SK-N-SH treated with all-trans-retinoic acid at 6 μM for 48 hours (cell line): ENCODE results near the gene SLC35F4.

Experiments used
- ATAC-seq: fragments of 200-7000 bp; cut with Tn5 transposase; 3 replicates; pipeline ENCODE4 v1.9.1; 2020; ENCODE audit warnings: mild to moderate bottlenecking, moderate library complexity
- ARNTL ChIP-seq: fragments of 450-650 bp; formaldehyde crosslinking; IDR thresholded peaks from 2 replicates; pipeline ENCODE4 v1.5.0; 2020; ENCODE audit warnings: low read depth, mild to moderate bottlenecking, moderate library complexity, borderline replicate concordance
- BACH2 ChIP-seq: fragments of 250-450 bp; sonication (Bioruptor Pico); IDR thresholded peaks from 2 replicates; pipeline ENCODE4 v1.9.0; 2021; ENCODE audit warnings: mild to moderate bottlenecking, borderline replicate concordance
- CREB5 ChIP-seq: fragments of 250-450 bp; sonication (Bioruptor Pico); IDR thresholded peaks from 2 replicates; pipeline ENCODE4 v1.5.1; 2020; ENCODE audit warnings: low read depth, mild to moderate bottlenecking, moderate library complexity
- CSDC2 ChIP-seq: fragments of 250-450 bp; sonication (Bioruptor Pico); IDR thresholded peaks from 2 replicates; pipeline ENCODE4 v1.5.0; 2020; ENCODE audit warnings: mild to moderate bottlenecking, moderate library complexity
- ESRRG ChIP-seq: fragments of 250-450 bp; sonication (Bioruptor Pico); IDR thresholded peaks from 2 replicates; pipeline ENCODE4 v1.6.1; 2021; ENCODE audit warnings: mild to moderate bottlenecking
- GLIS3 ChIP-seq: fragments of 250-450 bp; sonication (Bioruptor Pico); IDR thresholded peaks from 2 replicates; pipeline ENCODE4 v1.5.0; 2020; ENCODE audit warnings: mild to moderate bottlenecking, moderate library complexity
- ISL1 ChIP-seq: fragments of 250-450 bp; sonication (Bioruptor Pico); IDR thresholded peaks from 2 replicates; pipeline ENCODE4 v2.1.2; 2022; ENCODE audit warnings: mild to moderate bottlenecking, moderate library complexity
- OSR1 ChIP-seq: fragments of 250-450 bp; sonication (Bioruptor Pico); IDR thresholded peaks from 2 replicates; pipeline ENCODE4 v1.8.0; 2022; ENCODE audit warnings: moderate library complexity, mild to moderate bottlenecking, inconsistent platforms
- PATZ1 ChIP-seq: fragments of 250-450 bp; sonication (Bioruptor Pico); IDR thresholded peaks from 2 replicates; pipeline ENCODE4 v1.8.0; 2020; ENCODE audit warnings: mild to moderate bottlenecking, moderate library complexity, borderline replicate concordance
- PPARA ChIP-seq: fragments of 250-450 bp; sonication (Bioruptor Pico); IDR thresholded peaks from 2 replicates; pipeline ENCODE4 v1.5.0; 2020; ENCODE audit warnings: mild to moderate bottlenecking, borderline replicate concordance
- RARB ChIP-seq: fragments of 250-450 bp; sonication (Bioruptor Pico); IDR thresholded peaks from 2 replicates; pipeline ENCODE4 v1.8.0; 2021; ENCODE audit warnings: mild to moderate bottlenecking, moderate library complexity
- SNAI2 ChIP-seq: fragments of 250-450 bp; sonication (Bioruptor Pico); IDR thresholded peaks from 2 replicates; pipeline ENCODE4 v1.5.0; 2020; ENCODE audit warnings: mild to moderate bottlenecking, moderate library complexity
- TOX ChIP-seq: fragments of 250-450 bp; sonication (Bioruptor Pico); IDR thresholded peaks from 2 replicates; pipeline ENCODE4 v1.8.0; 2021; ENCODE audit warnings: mild to moderate bottlenecking, moderate library complexity, borderline replicate concordance
- ZC3H10 ChIP-seq: fragments of 250-450 bp; sonication (Bioruptor Pico); IDR thresholded peaks from 2 replicates; pipeline ENCODE4 v1.5.1; 2021; ENCODE audit warnings: mild to moderate bottlenecking, moderate library complexity
- ZFP3 ChIP-seq: fragments of 250-450 bp; sonication (Bioruptor Pico); IDR thresholded peaks from 2 replicates; pipeline ENCODE4 v1.5.0; 2020; ENCODE audit warnings: mild to moderate bottlenecking, moderate library complexity
- ZFP30 ChIP-seq: fragments of 450-650 bp; formaldehyde crosslinking; IDR thresholded peaks from 2 replicates; pipeline ENCODE4 v1.5.0; 2022; ENCODE audit warnings: mild to moderate bottlenecking, moderate library complexity
- ZNF565 ChIP-seq: fragments of 450-650 bp; formaldehyde crosslinking; conservative IDR thresholded peaks from 2 replicates; pipeline ENCODE4 v1.5.0; 2020; ENCODE audit warnings: low read depth, mild to moderate bottlenecking, moderate library complexity
- ZNF8 ChIP-seq: fragments of 450-650 bp; formaldehyde crosslinking; IDR thresholded peaks from 2 replicates; pipeline ENCODE4 v1.5.0; 2020; ENCODE audit warnings: mild to moderate bottlenecking, moderate library complexity
- TF ChIP-seq, protein P1 (sequence below): fragments of 250-450 bp; sonication (Bioruptor Pico); IDR thresholded peaks from 2 replicates; pipeline ENCODE4 v1.5.0; 2020; ENCODE audit warnings: mild to moderate bottlenecking, moderate library complexity
- TF ChIP-seq, protein P2 (sequence below): fragments of 250-450 bp; sonication (Bioruptor Pico); IDR thresholded peaks from 2 replicates; pipeline ENCODE4 v1.8.0; 2021; ENCODE audit warnings: low read depth, mild to moderate bottlenecking, moderate library complexity, borderline replicate concordance
- TF ChIP-seq, protein P3 (sequence below): fragments of 250-450 bp; sonication (Bioruptor Pico); IDR thresholded peaks from 2 replicates; pipeline ENCODE4 v1.5.1; 2021; ENCODE audit warnings: mild to moderate bottlenecking, moderate library complexity

Gene SLC35F4

GRCh38 chr14:57640036-57640435, 225.9 kb downstream of the SLC35F4 start:
- TF ChIP-seq PPARA (CRISPR knock-in tag) (no peak), ZFP3 (CRISPR knock-in tag) (no peak), CSDC2 (CRISPR knock-in tag) (no peak), ZNF565 (CRISPR knock-in tag) (no peak), ZC3H10 (CRISPR knock-in tag) (no peak)
- TF ChIP-seq, protein P1, sequence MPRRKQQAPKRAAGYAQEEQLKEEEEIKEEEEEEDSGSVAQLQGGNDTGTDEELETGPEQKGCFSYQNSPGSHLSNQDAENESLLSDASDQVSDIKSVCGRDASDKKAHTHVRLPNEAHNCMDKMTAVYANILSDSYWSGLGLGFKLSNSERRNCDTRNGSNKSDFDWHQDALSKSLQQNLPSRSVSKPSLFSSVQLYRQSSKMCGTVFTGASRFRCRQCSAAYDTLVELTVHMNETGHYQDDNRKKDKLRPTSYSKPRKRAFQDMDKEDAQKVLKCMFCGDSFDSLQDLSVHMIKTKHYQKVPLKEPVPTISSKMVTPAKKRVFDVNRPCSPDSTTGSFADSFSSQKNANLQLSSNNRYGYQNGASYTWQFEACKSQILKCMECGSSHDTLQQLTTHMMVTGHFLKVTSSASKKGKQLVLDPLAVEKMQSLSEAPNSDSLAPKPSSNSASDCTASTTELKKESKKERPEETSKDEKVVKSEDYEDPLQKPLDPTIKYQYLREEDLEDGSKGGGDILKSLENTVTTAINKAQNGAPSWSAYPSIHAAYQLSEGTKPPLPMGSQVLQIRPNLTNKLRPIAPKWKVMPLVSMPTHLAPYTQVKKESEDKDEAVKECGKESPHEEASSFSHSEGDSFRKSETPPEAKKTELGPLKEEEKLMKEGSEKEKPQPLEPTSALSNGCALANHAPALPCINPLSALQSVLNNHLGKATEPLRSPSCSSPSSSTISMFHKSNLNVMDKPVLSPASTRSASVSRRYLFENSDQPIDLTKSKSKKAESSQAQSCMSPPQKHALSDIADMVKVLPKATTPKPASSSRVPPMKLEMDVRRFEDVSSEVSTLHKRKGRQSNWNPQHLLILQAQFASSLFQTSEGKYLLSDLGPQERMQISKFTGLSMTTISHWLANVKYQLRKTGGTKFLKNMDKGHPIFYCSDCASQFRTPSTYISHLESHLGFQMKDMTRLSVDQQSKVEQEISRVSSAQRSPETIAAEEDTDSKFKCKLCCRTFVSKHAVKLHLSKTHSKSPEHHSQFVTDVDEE (CRISPR knock-in tag), result no peak
- TF ChIP-seq, all 23 proteins: peak for 0
- no peak for ATAC-seq

GRCh38 chr14:57637901-57638300, 228.0 kb downstream of the SLC35F4 start:
- no peak for ATAC-seq
- no peak for TF ChIP-seq PATZ1 (CRISPR knock-in tag)
- TF ChIP-seq, protein P2, sequence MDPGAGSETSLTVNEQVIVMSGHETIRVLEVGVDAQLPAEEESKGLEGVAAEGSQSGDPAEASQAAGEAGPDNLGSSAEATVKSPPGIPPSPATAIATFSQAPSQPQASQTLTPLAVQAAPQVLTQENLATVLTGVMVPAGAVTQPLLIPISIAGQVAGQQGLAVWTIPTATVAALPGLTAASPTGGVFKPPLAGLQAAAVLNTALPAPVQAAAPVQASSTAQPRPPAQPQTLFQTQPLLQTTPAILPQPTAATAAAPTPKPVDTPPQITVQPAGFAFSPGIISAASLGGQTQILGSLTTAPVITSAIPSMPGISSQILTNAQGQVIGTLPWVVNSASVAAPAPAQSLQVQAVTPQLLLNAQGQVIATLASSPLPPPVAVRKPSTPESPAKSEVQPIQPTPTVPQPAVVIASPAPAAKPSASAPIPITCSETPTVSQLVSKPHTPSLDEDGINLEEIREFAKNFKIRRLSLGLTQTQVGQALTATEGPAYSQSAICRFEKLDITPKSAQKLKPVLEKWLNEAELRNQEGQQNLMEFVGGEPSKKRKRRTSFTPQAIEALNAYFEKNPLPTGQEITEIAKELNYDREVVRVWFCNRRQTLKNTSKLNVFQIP (CRISPR knock-in tag), result no peak
- TF ChIP-seq ESRRG (CRISPR knock-in tag), result no peak
- TF ChIP-seq BACH2, result no peak
- no peak for TF ChIP-seq TOX (CRISPR knock-in tag)
- TF ChIP-seq CSDC2 (CRISPR knock-in tag), result no peak
- no peak for TF ChIP-seq CREB5 (CRISPR knock-in tag)
- no peak for TF ChIP-seq ZNF8 (CRISPR knock-in tag)
- TF ChIP-seq ARNTL (CRISPR knock-in tag), result no peak
- no peak for TF ChIP-seq GLIS3
- no peak for TF ChIP-seq SNAI2
- TF ChIP-seq RARB (CRISPR knock-in tag), result no peak

DNA sequence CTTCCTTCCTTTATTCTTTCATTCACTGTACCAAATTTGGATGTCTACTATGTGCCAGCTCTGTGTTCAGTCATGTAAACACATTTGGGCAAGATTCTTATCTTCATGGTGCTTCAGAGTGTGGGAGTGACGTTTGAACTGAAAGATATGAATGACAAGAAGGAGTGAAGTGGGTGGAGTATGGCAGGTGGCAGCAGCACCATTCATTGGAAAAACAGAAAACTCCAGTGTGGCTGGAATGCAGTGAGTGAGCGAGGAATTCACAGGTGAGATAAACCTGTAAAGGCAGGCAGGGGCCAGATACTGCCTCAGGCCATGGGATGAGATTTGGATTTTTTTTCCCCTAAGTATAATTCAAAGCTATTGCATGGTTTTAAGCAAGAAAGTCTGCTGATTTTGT, 231.6 kb downstream of the SLC35F4 start:
- no peak for ATAC-seq
- TF ChIP-seq GLIS3, result no peak
- TF ChIP-seq PATZ1 (CRISPR knock-in tag), result no peak
- no peak for TF ChIP-seq TOX (CRISPR knock-in tag)
- no peak for TF ChIP-seq SNAI2
- no peak for TF ChIP-seq ARNTL (CRISPR knock-in tag)
- no peak for TF ChIP-seq ISL1 (CRISPR knock-in tag)
- TF ChIP-seq PPARA (CRISPR knock-in tag), result no peak
- TF ChIP-seq ZNF565 (CRISPR knock-in tag), result no peak
- TF ChIP-seq ZFP3 (CRISPR knock-in tag), result no peak
- TF ChIP-seq, protein P1 (CRISPR knock-in tag), result no peak
- TF ChIP-seq BACH2, result no peak
- no peak for TF ChIP-seq CSDC2 (CRISPR knock-in tag)
- no peak for TF ChIP-seq ZFP30 (CRISPR knock-in tag)
- TF ChIP-seq, protein P3, sequence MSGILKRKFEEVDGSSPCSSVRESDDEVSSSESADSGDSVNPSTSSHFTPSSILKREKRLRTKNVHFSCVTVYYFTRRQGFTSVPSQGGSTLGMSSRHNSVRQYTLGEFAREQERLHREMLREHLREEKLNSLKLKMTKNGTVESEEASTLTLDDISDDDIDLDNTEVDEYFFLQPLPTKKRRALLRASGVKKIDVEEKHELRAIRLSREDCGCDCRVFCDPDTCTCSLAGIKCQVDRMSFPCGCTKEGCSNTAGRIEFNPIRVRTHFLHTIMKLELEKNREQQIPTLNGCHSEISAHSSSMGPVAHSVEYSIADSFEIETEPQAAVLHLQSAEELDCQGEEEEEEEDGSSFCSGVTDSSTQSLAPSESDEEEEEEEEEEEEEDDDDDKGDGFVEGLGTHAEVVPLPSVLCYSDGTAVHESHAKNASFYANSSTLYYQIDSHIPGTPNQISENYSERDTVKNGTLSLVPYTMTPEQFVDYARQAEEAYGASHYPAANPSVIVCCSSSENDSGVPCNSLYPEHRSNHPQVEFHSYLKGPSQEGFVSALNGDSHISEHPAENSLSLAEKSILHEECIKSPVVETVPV, result no peak
- no peak for TF ChIP-seq CREB5 (CRISPR knock-in tag)
- no peak for TF ChIP-seq ZNF8 (CRISPR knock-in tag)
- TF ChIP-seq RARB (CRISPR knock-in tag), result no peak
- no peak for TF ChIP-seq OSR1
